IMR-90 (cell line): ENCODE measurements around the gene PNMA8A.

Experiments used
- CHD1 ChIP-seq: IDR thresholded peaks from 2 replicates; pipeline ENCODE4 v1.6.1; 2012; ENCODE audit warnings: low read depth, low read length, improper control_type of control experiment
- CTCF ChIP-seq: conservative IDR thresholded peaks from 2 replicates; pipeline ENCODE4 v1.5.1; 2012; ENCODE audit warnings: mild to moderate bottlenecking, low read depth, low read length, improper control_type of control experiment
- MAZ ChIP-seq: IDR thresholded peaks from 2 replicates; pipeline ENCODE4 v1.6.1; 2012; ENCODE audit warnings: low read depth, mild to moderate bottlenecking, low read length, improper control_type of control experiment, moderate library complexity, borderline replicate concordance
- POLR2A ChIP-seq: IDR thresholded peaks from 2 replicates; pipeline ENCODE4 v1.6.1; 2012; ENCODE audit warnings: mild to moderate bottlenecking, low read depth, low read length
- RAD21 ChIP-seq: IDR thresholded peaks from 2 replicates; pipeline ENCODE4 v1.6.1; 2012; ENCODE audit warnings: low read length, improper control_type of control experiment

- no peak for TF ChIP-seq CTCF
- no peak for TF ChIP-seq POLR2A
- no peak for TF ChIP-seq RAD21
- TF ChIP-seq MAZ: no peak
- no peak for TF ChIP-seq CHD1
These were observed 4.6 kb upstream of the PNMA8A start for GRCh38 chr19:46475986-46476385.
